PFSK-1 (cell line): ENCODE data around the gene VPS13D.

Source experiments
- POLR2AphosphoS5 ChIP-seq: IDR thresholded peaks from 2 replicates; pipeline ENCODE4 v1.6.1; 2012; ENCODE audit warnings: low read depth, mild to moderate bottlenecking, control low read depth, low read length, moderate library complexity
- SIN3A ChIP-seq: IDR thresholded peaks from 2 replicates; pipeline ENCODE4 v1.6.1; 2012; ENCODE audit warnings: mild to moderate bottlenecking, low read length, moderate library complexity, borderline replicate concordance; ENCODE audit not compliant: insufficient read depth
- TF ChIP-seq, protein P1 (sequence below), 2 experiments: IDR thresholded peaks; 2 replicates each; pipeline versions ENCODE4 v1.6.1 to v1.8.0; 2011 to 2012; ENCODE audit warnings: low read depth in 2 of 2, low read length in 2 of 2, control low read depth in 1 of 2, inconsistent platforms in 1 of 2, mild to moderate bottlenecking in 1 of 2, moderate library complexity in 1 of 2; ENCODE audit not compliant: insufficient read depth in 1 of 2

DNA sequence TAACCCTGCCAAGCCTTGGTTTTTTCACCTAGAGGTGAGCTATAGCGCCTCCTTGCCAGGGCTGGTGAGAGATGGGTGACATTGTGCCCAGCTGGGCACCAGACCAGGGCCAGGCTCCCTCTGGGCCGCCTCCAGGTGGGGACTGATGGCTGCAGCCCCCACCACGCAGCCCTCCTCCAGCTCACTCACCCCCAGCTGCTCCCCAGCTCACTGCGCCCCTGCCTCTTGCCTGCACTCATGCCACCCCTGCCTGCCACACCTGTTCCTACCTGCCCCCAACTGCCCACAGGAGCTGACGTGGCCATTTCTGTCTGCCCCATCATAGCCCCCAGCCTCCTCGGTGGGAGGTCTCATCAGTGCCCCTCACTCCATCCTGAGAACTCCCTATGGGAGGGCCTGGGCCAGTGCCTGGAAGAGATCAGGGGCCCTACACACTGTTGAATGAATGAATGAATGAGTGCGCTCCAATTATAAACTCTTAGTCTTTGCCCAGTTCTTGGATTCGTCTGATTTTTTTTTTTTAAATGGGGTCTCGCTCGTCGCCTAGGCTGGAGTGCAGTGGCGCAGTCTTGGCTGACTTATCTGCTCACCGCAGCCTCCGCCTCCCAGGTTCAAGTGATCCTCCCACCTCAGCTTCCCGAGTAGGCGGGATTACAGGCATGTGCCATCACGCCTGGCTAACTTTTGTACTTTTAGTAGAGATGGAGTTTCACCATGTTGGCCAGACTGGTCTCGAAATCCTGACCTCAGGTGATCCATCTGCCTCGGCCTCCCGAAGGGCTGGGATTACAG, 26.4 kb upstream of the VPS13D start:
- TF ChIP-seq POLR2AphosphoS5 (no peak), SIN3A (no peak)
- TF ChIP-seq, protein P1, sequence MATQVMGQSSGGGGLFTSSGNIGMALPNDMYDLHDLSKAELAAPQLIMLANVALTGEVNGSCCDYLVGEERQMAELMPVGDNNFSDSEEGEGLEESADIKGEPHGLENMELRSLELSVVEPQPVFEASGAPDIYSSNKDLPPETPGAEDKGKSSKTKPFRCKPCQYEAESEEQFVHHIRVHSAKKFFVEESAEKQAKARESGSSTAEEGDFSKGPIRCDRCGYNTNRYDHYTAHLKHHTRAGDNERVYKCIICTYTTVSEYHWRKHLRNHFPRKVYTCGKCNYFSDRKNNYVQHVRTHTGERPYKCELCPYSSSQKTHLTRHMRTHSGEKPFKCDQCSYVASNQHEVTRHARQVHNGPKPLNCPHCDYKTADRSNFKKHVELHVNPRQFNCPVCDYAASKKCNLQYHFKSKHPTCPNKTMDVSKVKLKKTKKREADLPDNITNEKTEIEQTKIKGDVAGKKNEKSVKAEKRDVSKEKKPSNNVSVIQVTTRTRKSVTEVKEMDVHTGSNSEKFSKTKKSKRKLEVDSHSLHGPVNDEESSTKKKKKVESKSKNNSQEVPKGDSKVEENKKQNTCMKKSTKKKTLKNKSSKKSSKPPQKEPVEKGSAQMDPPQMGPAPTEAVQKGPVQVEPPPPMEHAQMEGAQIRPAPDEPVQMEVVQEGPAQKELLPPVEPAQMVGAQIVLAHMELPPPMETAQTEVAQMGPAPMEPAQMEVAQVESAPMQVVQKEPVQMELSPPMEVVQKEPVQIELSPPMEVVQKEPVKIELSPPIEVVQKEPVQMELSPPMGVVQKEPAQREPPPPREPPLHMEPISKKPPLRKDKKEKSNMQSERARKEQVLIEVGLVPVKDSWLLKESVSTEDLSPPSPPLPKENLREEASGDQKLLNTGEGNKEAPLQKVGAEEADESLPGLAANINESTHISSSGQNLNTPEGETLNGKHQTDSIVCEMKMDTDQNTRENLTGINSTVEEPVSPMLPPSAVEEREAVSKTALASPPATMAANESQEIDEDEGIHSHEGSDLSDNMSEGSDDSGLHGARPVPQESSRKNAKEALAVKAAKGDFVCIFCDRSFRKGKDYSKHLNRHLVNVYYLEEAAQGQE (IDR thresholded peaks at IDR 0.05; ENCODE audit: insufficient read depth in 1 of 2, low read depth in 2 of 2, low read length in 2 of 2) = no peak
